K562 (cell line): ENCODE data around the gene SF3B1.

Experiments used
- BDP1 ChIP-seq: IDR thresholded peaks from 3 replicates; pipeline ENCODE4 v1.6.1; 2011; ENCODE audit not compliant: insufficient read length, insufficient read depth
- GABPA ChIP-seq: fragments of 200-800 bp; sonication (Bioruptor generic); conservative IDR thresholded peaks from 2 replicates; pipeline ENCODE4 v1.6.1; 2016; ENCODE audit warnings: low read depth, missing genetic modification characterization, missing compliant biosample characterization
- HDAC3 ChIP-seq: fragments of 450-650 bp; IDR thresholded peaks from 2 replicates; pipeline ENCODE4 v1.6.1; 2018; ENCODE audit warnings: borderline replicate concordance, mild to moderate bottlenecking, moderate library complexity; ENCODE audit not compliant: partially characterized antibody
- NR2C2 ChIP-seq, 2 experiments: fragments of 200-800 bp in 1 of 2; sonication (Bioruptor generic) in 1 of 2; sonication (generic) in 1 of 2; formaldehyde crosslinking in 1 of 2; IDR thresholded peaks; 2 replicates each; pipeline versions ENCODE4 v1.6.1 to v1.8.0; 2016 to 2022; ENCODE audit warnings: mild to moderate bottlenecking in 1 of 2, missing compliant biosample characterization in 1 of 2, missing genetic modification characterization in 1 of 2, missing genetic modification reagents in 1 of 2
- PTTG1 ChIP-seq: fragments of 450-650 bp; IDR thresholded peaks from 2 replicates; pipeline ENCODE4 v1.6.1; 2016; ENCODE audit warnings: low read depth, mild to moderate bottlenecking, missing genetic modification characterization, missing compliant biosample characterization
- RNF2 ChIP-seq: sonication (generic); IDR thresholded peaks from 2 replicates; pipeline ENCODE4 v1.6.1; 2016
- SMAD4 ChIP-seq: fragments of 250-450 bp; sonication (Bioruptor Pico); conservative IDR thresholded peaks from 2 replicates; pipeline ENCODE4 v1.8.0; 2021; ENCODE audit warnings: inconsistent platforms, mild to moderate bottlenecking, moderate library complexity
- ZBTB7A ChIP-seq: IDR thresholded peaks from 2 replicates; pipeline ENCODE4 v1.6.1; 2011; ENCODE audit warnings: low read depth, mild to moderate bottlenecking, low read length, moderate library complexity, borderline replicate concordance; ENCODE audit not compliant: control insufficient read depth
- ZC3H8 ChIP-seq: fragments of 450-650 bp; IDR thresholded peaks from 2 replicates; pipeline ENCODE4 v1.6.1; 2017
- ZKSCAN8 ChIP-seq: fragments of 200-800 bp; sonication (Bioruptor generic); IDR thresholded peaks from 2 replicates; pipeline ENCODE4 v1.6.1; 2016; ENCODE audit warnings: missing genetic modification characterization, missing compliant biosample characterization
- TF ChIP-seq, protein P1 (sequence below), 3 experiments: IDR thresholded peaks in 2 of 3; conservative IDR thresholded peaks in 1 of 3; 2 replicates each; pipeline ENCODE4 v1.5.1; 2011 to 2012; ENCODE audit warnings: low read length in 3 of 3, mild to moderate bottlenecking in 3 of 3, control low read depth in 2 of 3, improper control_type of control experiment in 1 of 3, inconsistent platforms in 1 of 3, low read depth in 1 of 3, mixed read lengths in 1 of 3, moderate library complexity in 1 of 3; ENCODE audit not compliant: insufficient read depth in 2 of 3
- TF ChIP-seq, protein P2 (sequence below): fragments of 450-650 bp; formaldehyde crosslinking; IDR thresholded peaks from 2 replicates; pipeline ENCODE4 v1.4.0; 2020; ENCODE audit warnings: mild to moderate bottlenecking
- TF ChIP-seq, protein P3 (sequence below), 2 experiments: fragments of 250-450 bp in 1 of 2; fragments of 450-650 bp in 1 of 2; sonication (Bioruptor Pico) in 1 of 2; IDR thresholded peaks; 2 replicates each; pipeline versions ENCODE4 v1.6.1 to v1.8.0; 2016 to 2021; ENCODE audit warnings: mild to moderate bottlenecking in 2 of 2, moderate library complexity in 2 of 2, missing compliant biosample characterization in 1 of 2, missing genetic modification characterization in 1 of 2
- TF ChIP-seq, protein P4 (sequence below), 2 experiments: IDR thresholded peaks in 1 of 2; conservative IDR thresholded peaks in 1 of 2; 2 replicates each; pipeline ENCODE4 v1.6.1; 2016; ENCODE audit warnings: low read depth in 2 of 2, mild to moderate bottlenecking in 1 of 2, missing compliant biosample characterization in 1 of 2, missing genetic modification characterization in 1 of 2, moderate library complexity in 1 of 2

DNA sequence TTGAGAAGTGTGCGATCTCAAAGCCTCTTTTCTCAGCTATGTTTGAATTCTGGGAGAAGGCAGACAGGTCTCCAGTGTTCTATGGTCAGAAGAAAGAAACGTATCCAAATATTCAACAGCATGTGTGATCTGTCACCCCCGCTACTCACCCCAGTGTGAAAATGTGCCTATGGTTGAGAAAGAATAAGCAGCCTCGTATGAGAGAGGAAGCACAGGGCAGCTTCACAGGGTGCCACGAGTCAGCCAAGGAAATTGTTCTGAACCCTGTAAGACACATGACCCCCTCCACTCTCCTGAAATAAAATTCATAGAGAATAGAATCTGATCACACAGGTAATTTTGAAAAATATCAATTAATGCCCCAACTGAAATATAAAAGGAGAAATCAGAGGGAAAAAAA is 8.0 kb upstream of the SF3B1 start:
- no peak for TF ChIP-seq BDP1
- no peak for TF ChIP-seq PTTG1 (tag)
- TF ChIP-seq ZC3H8 = no peak
- TF ChIP-seq NR2C2 (CRISPR knock-in tag; IDR thresholded peaks at IDR 0.05) = no peak
- no peak for TF ChIP-seq NR2C2 (tag; IDR thresholded peaks at IDR 0.05)
- TF ChIP-seq ZKSCAN8 (CRISPR knock-in tag) = no peak
- no peak for TF ChIP-seq ZBTB7A
- TF ChIP-seq, protein P1, sequence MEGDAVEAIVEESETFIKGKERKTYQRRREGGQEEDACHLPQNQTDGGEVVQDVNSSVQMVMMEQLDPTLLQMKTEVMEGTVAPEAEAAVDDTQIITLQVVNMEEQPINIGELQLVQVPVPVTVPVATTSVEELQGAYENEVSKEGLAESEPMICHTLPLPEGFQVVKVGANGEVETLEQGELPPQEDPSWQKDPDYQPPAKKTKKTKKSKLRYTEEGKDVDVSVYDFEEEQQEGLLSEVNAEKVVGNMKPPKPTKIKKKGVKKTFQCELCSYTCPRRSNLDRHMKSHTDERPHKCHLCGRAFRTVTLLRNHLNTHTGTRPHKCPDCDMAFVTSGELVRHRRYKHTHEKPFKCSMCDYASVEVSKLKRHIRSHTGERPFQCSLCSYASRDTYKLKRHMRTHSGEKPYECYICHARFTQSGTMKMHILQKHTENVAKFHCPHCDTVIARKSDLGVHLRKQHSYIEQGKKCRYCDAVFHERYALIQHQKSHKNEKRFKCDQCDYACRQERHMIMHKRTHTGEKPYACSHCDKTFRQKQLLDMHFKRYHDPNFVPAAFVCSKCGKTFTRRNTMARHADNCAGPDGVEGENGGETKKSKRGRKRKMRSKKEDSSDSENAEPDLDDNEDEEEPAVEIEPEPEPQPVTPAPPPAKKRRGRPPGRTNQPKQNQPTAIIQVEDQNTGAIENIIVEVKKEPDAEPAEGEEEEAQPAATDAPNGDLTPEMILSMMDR (IDR thresholded peaks at IDR 0.05 in 2 of 3, conservative IDR thresholded peaks at IDR 0.05 in 1 of 3; ENCODE audit: insufficient read depth in 2 of 3, low read depth in 1 of 3, low read length in 3 of 3) = no peak
- TF ChIP-seq, protein P2, sequence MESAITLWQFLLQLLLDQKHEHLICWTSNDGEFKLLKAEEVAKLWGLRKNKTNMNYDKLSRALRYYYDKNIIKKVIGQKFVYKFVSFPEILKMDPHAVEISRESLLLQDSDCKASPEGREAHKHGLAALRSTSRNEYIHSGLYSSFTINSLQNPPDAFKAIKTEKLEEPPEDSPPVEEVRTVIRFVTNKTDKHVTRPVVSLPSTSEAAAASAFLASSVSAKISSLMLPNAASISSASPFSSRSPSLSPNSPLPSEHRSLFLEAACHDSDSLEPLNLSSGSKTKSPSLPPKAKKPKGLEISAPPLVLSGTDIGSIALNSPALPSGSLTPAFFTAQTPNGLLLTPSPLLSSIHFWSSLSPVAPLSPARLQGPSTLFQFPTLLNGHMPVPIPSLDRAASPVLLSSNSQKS (CRISPR knock-in tag) = no peak
- TF ChIP-seq RNF2 = no peak
- TF ChIP-seq, protein P3, sequence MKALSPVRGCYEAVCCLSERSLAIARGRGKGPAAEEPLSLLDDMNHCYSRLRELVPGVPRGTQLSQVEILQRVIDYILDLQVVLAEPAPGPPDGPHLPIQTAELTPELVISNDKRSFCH (CRISPR knock-in tag; IDR thresholded peaks at IDR 0.05) = no peak
- TF ChIP-seq, protein P3 (tag; IDR thresholded peaks at IDR 0.05) = no peak
- TF ChIP-seq HDAC3 = no peak
- no peak for TF ChIP-seq GABPA (tag)
- no peak for TF ChIP-seq SMAD4
- TF ChIP-seq, protein P4, sequence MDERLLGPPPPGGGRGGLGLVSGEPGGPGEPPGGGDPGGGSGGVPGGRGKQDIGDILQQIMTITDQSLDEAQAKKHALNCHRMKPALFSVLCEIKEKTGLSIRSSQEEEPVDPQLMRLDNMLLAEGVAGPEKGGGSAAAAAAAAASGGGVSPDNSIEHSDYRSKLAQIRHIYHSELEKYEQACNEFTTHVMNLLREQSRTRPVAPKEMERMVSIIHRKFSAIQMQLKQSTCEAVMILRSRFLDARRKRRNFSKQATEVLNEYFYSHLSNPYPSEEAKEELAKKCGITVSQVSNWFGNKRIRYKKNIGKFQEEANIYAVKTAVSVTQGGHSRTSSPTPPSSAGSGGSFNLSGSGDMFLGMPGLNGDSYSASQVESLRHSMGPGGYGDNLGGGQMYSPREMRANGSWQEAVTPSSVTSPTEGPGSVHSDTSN (CRISPR knock-in tag; IDR thresholded peaks at IDR 0.05; ENCODE audit: low read depth) = no peak
- TF ChIP-seq, protein P4 (tag; conservative IDR thresholded peaks at IDR 0.05; ENCODE audit: low read depth) = no peak
